Effector memory CD4-positive, alpha-beta T cell (primary cell): ENCODE data around the gene DKK3.

Source experiments
- DNase-seq, 3 donors: peaks; one replicate each; pipeline ENCODE4 v3.0.0-alpha.2; 2020
- H3K27ac ChIP-seq: 2 replicates; pipeline ENCODE4 v1.7.0; 2013; ENCODE audit warnings: mild to moderate bottlenecking, low read length, moderate library complexity; ENCODE audit not compliant: insufficient read depth, poor library complexity, severe bottlenecking
- H3K27me3 ChIP-seq: replicated peaks from 2 replicates; pipeline ENCODE4 v1.7.0; 2013; ENCODE audit warnings: mild to moderate bottlenecking, low read length; ENCODE audit not compliant: insufficient read depth, control insufficient read depth, poor library complexity, severe bottlenecking
- H3K36me3 ChIP-seq: 2 replicates; pipeline ENCODE4 v1.7.0; 2013; ENCODE audit warnings: mild to moderate bottlenecking, low read length, moderate library complexity; ENCODE audit not compliant: control insufficient read depth, insufficient read depth
- H3K4me1 ChIP-seq: 2 replicates; pipeline ENCODE4 v1.7.0; 2013; ENCODE audit warnings: low read length, mild to moderate bottlenecking; ENCODE audit not compliant: control insufficient read depth, insufficient read depth, poor library complexity, severe bottlenecking
- H3K4me3 ChIP-seq: 2 replicates; pipeline ENCODE4 v1.7.0; 2013; ENCODE audit warnings: low read length, low read depth, mild to moderate bottlenecking; ENCODE audit not compliant: insufficient read depth, poor library complexity, severe bottlenecking
- H3K9me3 ChIP-seq: 2 replicates; pipeline ENCODE4 v1.7.0; 2013; ENCODE audit warnings: mild to moderate bottlenecking, low read length, moderate library complexity; ENCODE audit not compliant: control insufficient read depth

The DKK3 gene

DNA sequence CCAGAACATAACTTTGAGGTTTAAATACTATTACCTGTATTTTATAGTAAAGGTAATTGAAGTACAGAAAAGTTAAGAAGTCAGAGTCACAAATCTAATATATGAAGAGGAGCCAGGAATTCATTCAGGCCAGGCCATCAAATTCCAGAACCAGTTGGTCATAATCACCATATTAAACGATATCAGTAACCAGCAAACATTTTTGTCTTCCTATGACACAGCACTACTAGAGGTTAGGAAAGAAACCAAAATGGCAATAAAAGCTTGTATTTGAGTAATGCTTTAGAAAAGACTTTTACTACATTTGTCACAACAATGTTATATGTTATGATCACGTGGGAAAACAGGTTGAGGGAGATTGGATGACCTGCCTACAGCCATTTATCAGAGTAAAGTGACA lies 62.2 kb downstream of the DKK3 start:
- no peak overlapping the region for H3K4me3 ChIP-seq
- H3K36me3 ChIP-seq: peaks cover 57% of the 10 kb centered on the region
- no peak for DNase-seq
- no peak overlapping the region for H3K27ac ChIP-seq
- no peaks in the 10 kb centered on the region for H3K9me3 ChIP-seq
- H3K27me3 ChIP-seq: no peaks in the 10 kb centered on the region
- H3K4me1 ChIP-seq: no peaks in the 10 kb centered on the region

DNA sequence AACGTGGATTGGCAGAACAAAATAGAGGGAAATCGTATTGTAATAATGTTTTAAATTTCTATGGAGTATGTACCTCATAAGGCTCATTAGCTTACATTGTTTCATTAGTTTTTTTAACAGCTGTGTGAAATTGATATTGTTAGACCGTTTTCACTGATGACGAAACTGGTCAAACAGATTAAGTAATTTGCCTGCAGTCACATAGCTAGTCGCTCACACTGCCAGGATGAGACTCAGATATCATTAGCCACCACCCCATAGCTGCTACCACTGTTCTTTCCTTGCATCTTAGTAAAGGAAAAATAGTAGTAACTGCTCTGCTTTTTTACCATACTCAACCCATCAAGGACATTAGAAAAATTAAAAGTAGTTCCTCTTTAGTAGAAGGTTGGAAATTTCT lies 64.0 kb downstream of the DKK3 start:
- H3K27me3 ChIP-seq: no peaks in the 10 kb centered on the region
- no peaks in the 10 kb centered on the region for H3K4me1 ChIP-seq
- no peak for DNase-seq
- no peak overlapping the region for H3K4me3 ChIP-seq
- H3K27ac ChIP-seq: no peak overlapping the region
- no peaks in the 10 kb centered on the region for H3K9me3 ChIP-seq
- peaks cover 52% of the 10 kb centered on the region for H3K36me3 ChIP-seq

DNA sequence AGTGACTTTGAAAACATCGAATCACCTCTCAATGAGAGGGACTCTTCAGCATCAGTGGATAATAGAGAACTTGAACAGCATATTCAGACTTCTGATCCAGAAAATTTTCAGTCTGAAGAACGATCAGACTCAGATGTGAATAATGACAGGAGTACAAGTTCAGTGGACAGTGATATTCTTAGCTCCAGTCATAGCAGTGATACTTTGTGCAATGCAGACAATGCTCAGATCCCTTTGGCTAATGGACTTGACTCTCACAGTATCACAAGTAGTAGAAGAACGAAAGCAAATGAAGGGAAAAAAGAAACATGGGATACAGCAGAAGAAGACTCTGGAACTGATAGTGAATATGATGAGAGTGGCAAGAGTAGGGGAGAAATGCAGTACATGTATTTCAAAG lies 65.8 kb downstream of the DKK3 start:
- Histone ChIP-seq H3K4me1 (no peaks in the 10 kb centered on the region), H3K27ac (no peak overlapping the region), H3K9me3 (no peaks in the 10 kb centered on the region), H3K27me3 (no peaks in the 10 kb centered on the region), H3K36me3 (peaks cover 52% of the 10 kb centered on the region), H3K4me3 (no peak overlapping the region)
- no peak for DNase-seq

DNA sequence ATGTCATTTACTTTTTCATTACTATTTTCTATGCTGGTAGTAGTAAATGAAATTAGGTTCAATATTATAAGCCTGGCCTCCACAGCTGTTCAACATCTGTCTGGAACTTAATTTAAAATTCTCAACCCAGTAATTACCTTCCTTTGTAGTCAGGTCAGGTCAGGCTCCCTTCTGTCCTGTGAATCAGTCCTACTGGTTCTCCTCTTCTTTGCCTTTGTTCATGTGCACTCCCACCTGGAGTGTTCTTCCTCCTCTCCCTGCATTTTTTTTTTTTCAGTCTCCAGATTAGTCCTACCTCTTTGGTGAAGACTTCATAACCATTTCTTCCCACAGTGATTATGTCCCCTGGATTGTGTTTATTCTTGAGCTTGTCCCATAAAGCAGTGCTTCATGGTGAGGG lies 67.9 kb downstream of the DKK3 start:
- no peak overlapping the region for H3K27ac ChIP-seq
- H3K36me3 ChIP-seq: peaks cover 52% of the 10 kb centered on the region

DNA sequence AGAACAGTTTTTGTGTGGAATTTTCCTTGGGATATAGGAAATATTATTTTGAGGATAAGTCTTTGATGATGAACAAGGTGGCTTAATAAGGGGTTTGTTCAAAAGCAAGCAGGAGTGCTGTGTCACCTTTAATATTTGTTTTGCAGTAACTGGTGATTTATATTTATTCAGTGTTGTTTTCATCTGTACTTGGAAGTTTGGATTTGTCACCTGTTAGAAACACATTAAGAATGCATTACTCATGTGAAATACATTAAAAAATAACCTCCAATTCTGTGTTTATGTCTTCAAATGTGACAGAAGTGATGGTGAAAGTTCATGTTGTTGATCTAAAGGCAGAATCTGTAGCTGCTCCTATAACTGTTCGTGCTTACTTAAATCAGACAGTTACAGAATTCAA lies 70.5 kb downstream of the DKK3 start:
- Histone ChIP-seq H3K4me1 (no peaks in the 10 kb centered on the region), H3K36me3 (peaks cover 51% of the 10 kb centered on the region)

More for the DNA sequence above, 67.9 kb downstream of the DKK3 start:
- no peak for DNase-seq
- Histone ChIP-seq H3K27me3 (no peaks in the 10 kb centered on the region), H3K4me3 (no peak overlapping the region), H3K9me3 (no peaks in the 10 kb centered on the region), H3K4me1 (no peaks in the 10 kb centered on the region)

DNA sequence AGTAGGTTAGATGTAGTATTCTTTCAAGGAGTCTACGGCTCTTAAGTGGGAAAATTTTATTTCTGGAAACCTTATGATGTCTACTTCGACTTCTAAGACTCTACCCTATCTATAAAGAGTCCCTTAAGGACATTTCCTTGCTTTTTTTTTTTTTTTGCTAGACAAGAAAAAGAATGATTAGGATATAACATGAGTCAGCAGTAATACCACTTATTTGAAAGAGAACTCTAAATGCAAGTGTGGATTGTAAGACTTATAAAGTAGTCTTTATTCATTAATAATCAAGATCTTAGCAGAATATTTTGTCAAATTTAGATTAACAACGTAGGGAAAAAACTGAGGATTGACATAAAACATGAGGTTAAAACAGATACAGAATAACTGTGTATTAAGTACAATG lies 71.0 kb downstream of the DKK3 start:
- H3K9me3 ChIP-seq: no peaks in the 10 kb centered on the region
- no peak for DNase-seq
- H3K27ac ChIP-seq: no peak overlapping the region
- H3K36me3 ChIP-seq: peaks cover 47% of the 10 kb centered on the region
- no peaks in the 10 kb centered on the region for H3K27me3 ChIP-seq
- H3K4me1 ChIP-seq: no peaks in the 10 kb centered on the region
- H3K4me3 ChIP-seq: no peak overlapping the region

More for the DNA sequence above, 70.5 kb downstream of the DKK3 start:
- Histone ChIP-seq H3K27ac (no peak overlapping the region), H3K4me3 (no peak overlapping the region), H3K9me3 (no peaks in the 10 kb centered on the region), H3K27me3 (no peaks in the 10 kb centered on the region)
- no peak for DNase-seq

DNA sequence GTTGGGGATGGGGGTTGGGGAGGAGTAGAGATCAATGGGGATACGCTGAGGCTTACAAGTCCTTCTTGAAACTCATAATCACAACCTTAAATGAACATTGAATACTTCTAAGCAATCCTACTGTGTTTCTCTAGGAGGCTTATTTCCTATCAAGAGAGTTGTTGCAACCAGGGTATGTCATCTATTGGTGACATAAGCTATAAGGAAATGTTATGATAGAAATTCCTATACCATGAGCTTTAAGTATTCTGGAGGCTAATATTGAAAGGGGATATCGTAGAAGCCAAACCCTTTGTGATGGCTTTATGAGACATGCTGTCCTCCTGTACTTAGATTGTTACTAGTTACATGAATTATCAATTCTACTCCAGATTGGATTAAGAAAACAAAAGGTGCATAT lies 72.9 kb downstream of the DKK3 start:
- DNase-seq: no peak
- H3K27me3 ChIP-seq: no peaks in the 10 kb centered on the region
- no peak overlapping the region for H3K4me3 ChIP-seq
- no peaks in the 10 kb centered on the region for H3K4me1 ChIP-seq
- no peak overlapping the region for H3K27ac ChIP-seq
- no peaks in the 10 kb centered on the region for H3K9me3 ChIP-seq
- peaks cover 47% of the 10 kb centered on the region for H3K36me3 ChIP-seq

DNA sequence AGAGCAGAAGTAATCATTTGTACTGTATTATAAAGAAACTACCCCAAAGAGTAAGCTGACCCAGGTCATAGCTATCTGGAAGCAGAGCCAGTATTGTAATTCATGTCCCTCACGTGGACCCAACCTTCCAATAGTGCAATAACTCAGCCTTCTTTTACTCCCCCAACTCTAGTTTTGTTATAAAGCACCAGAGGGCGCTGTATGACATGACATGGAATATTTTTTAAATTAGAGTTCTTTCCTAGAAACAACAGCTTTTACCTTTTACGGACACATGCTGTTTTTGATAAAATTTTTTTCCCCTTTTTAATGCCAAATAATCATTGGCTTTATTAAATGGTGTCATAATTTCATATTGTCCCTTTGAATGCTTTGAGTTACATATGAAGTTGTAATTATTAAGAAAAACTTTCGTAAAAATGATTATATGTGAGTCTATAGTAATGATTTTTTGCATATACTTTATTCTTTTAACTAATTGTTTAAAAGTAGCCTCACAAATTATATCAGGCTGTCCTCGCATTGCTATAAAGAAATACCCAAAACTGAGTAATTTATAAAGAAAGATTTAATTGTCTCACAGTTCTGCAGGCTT lies 76.9 kb downstream of the DKK3 start:
- H3K4me1 ChIP-seq: no peaks in the 10 kb centered on the region
- peaks cover 26% of the 10 kb centered on the region for H3K36me3 ChIP-seq
- H3K27ac ChIP-seq: no peak overlapping the region
- H3K27me3 ChIP-seq: no peaks in the 10 kb centered on the region
- no peak for DNase-seq
- no peaks in the 10 kb centered on the region for H3K9me3 ChIP-seq
- no peak overlapping the region for H3K4me3 ChIP-seq

DNA sequence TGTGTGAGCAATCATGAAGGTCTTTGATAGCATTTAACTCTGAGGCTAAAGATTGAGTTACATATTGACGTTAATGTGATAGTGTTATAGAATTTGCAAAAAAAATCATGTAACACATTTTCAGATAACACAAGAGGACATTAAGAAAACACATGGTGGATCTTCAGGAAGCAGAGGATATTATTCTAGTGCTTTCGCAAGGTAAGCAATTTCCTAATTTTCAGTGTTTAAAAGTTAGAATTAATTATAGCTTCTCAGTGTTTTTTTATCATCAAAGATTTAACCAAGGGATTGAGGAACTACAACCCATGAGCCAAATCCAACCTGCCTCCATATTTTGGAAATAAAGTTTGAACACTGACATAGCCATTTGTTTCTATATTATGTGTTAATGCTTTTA lies 78.5 kb downstream of the DKK3 start:
- peaks cover 19% of the 10 kb centered on the region for H3K36me3 ChIP-seq
- DNase-seq: no peak
- H3K4me1 ChIP-seq: no peaks in the 10 kb centered on the region
- no peak overlapping the region for H3K27ac ChIP-seq
- no peak overlapping the region for H3K4me3 ChIP-seq
- H3K27me3 ChIP-seq: no peaks in the 10 kb centered on the region
- H3K9me3 ChIP-seq: no peaks in the 10 kb centered on the region

DNA sequence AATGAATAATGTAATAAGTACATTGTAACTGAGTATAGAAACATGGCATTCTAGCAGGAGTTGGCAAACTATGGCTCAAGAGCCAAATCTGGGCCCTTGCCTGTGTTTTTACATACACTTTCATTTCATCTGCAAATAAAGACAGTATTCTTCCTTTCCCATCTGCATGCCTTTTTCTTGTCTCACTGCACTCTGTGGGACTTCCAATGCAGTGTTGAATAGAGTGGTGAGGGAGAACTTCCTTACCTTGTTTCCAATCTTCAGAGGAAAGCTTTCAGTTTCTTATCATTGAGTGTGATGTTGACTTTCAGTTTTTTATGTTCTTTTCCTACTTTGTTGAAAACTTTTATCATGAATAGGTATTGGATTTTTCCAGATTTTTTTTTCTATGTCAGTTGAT lies 84.6 kb downstream of the DKK3 start:
- no peak for DNase-seq
- peaks cover 7% of the 10 kb centered on the region for H3K36me3 ChIP-seq
- H3K4me1 ChIP-seq: no peaks in the 10 kb centered on the region
- H3K4me3 ChIP-seq: no peak overlapping the region
- H3K27me3 ChIP-seq: no peaks in the 10 kb centered on the region
- no peak overlapping the region for H3K27ac ChIP-seq
- H3K9me3 ChIP-seq: no peaks in the 10 kb centered on the region
